ENCODE data around the gene CASZ1. TPM values are rescaled to one million over a fixed set of nuclear protein-coding genes. Genes with fewer than 3 reads are reported as not detected.

Gene CASZ1
- total and polyA plus RNA-seq, 10 of the 15 experiments (the other 5 are each of a cell fraction or from before 2014, with no cell fraction given) = 0.52 to 9.8 (median 3.7) TPM

DNA sequence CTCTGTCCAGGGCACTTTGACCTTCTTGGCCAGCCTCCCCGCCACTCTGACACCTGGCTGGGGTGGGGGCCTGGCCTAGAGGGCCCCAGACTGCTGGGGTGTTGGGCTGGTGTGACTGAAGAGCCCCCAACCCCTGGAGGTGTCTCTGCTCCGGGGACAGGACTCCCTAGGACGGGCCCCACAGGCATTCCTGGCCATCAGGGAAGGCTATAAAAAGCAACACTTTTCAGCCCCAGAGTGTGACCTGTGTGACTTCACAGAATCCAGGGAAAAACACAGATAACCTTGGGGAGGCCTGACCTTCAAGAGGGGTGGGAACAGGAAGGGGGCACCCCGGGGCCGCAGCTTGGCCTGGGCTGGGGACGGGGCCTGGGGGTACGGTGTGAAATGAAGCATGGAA lies 24.0 kb upstream of the CASZ1 start:
- FAIRE-seq (no peak), ATAC-seq (no peak), DNase-seq (ENCODE audit: low read depth, low spot score) (no peak)
- no peak overlapping the region for H2AFZ ChIP-seq (ENCODE audit: control insufficient read depth, low read depth, low read length)
- WGBS (ENCODE audit: insufficient coverage, insufficient replicate concordance, low lambda C conversion rate, missing lambda C conversion rate) = 15% methylated on average over 7 of the region's 7 CpGs
- H3K27me3 ChIP-seq (replicated peaks in 1 of 2; ENCODE audit: control insufficient read depth in 2 of 2, insufficient read depth in 2 of 2, low read length in 1 of 2) = peaks cover 0 to 2% of the 10 kb centered on the region in 2 experiments; a peak in 2 of 4 replicates
- ChIA-PET POLR2A (no interaction called here), CTCF (no interaction called here), SMC1A (ENCODE audit: uncharacterized antibody, unreplicated experiment) (no interaction called here), RAD21 (ENCODE audit: unreplicated experiment) (no interaction called here)
- H3K9me3 ChIP-seq (replicated peaks; ENCODE audit: control insufficient read depth, insufficient read depth, low read length) = no peaks in the 10 kb centered on the region
- no peak overlapping the region for H3K9ac ChIP-seq (ENCODE audit: control insufficient read depth, insufficient read depth, low read length)
- TF ChIP-seq TARDBP (IDR thresholded peaks at IDR 0.05; ENCODE audit: borderline replicate concordance) (no peak), NR2C2 (IDR thresholded peaks at IDR 0.05; ENCODE audit: borderline replicate concordance, control insufficient read depth, insufficient read length, low read depth) (no peak), FOXK2 (IDR thresholded peaks at IDR 0.05) (no peak), NFXL1 (IDR thresholded peaks at IDR 0.05; ENCODE audit: borderline replicate concordance) (no peak), TCF12 (IDR thresholded peaks at IDR 0.05; ENCODE audit: low read depth, low read length) (no peak)
- TF ChIP-seq, protein P1, sequence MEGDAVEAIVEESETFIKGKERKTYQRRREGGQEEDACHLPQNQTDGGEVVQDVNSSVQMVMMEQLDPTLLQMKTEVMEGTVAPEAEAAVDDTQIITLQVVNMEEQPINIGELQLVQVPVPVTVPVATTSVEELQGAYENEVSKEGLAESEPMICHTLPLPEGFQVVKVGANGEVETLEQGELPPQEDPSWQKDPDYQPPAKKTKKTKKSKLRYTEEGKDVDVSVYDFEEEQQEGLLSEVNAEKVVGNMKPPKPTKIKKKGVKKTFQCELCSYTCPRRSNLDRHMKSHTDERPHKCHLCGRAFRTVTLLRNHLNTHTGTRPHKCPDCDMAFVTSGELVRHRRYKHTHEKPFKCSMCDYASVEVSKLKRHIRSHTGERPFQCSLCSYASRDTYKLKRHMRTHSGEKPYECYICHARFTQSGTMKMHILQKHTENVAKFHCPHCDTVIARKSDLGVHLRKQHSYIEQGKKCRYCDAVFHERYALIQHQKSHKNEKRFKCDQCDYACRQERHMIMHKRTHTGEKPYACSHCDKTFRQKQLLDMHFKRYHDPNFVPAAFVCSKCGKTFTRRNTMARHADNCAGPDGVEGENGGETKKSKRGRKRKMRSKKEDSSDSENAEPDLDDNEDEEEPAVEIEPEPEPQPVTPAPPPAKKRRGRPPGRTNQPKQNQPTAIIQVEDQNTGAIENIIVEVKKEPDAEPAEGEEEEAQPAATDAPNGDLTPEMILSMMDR (IDR thresholded peaks at IDR 0.05 in 2 of 3, conservative IDR thresholded peaks at IDR 0.05 in 1 of 3; ENCODE audit: control insufficient read depth in 2 of 3, extremely low read depth in 1 of 3, insufficient read depth in 1 of 3, low read depth in 3 of 3, low read length in 3 of 3) = no peak
- no peaks in the 10 kb centered on the region for H3K4me1 ChIP-seq (ENCODE audit: control insufficient read depth, insufficient read depth, low read length)
- H3K4me2 ChIP-seq (ENCODE audit: control insufficient read depth, insufficient read depth) = no peak overlapping the region
- no peak overlapping the region for H3K4me3 ChIP-seq
- in situ Hi-C loops (cut with MboI) (no loop called here), intact Hi-C loops (cut with micrococcal nuclease; ENCODE audit: unreplicated experiment) (no loop called here)
- H3K79me2 ChIP-seq (ENCODE audit: control insufficient read depth, insufficient read depth, low read length) = no peaks in the 10 kb centered on the region
- no peak overlapping the region for H3K27ac ChIP-seq (ENCODE audit: control insufficient read depth, insufficient read depth)
- BruUV-seq (replicated peaks) = no TSS peak
- H4K20me1 ChIP-seq (ENCODE audit: control insufficient read depth, insufficient read depth) = no peaks in the 10 kb centered on the region
- H3K36me3 ChIP-seq (ENCODE audit: control insufficient read depth in 2 of 2, insufficient read depth in 2 of 2, low read length in 1 of 2) = no peaks in the 10 kb centered on the region
